Ishikawa (cell line): ENCODE data around the gene PGF.

Experiments
- EP300 ChIP-seq: IDR thresholded peaks from 2 replicates; pipeline ENCODE4 v1.6.1; 2012; ENCODE audit warnings: borderline replicate concordance
- MAX ChIP-seq: IDR thresholded peaks from 2 replicates; pipeline ENCODE4 v1.6.1; 2012
- RAD21 ChIP-seq: IDR thresholded peaks from 2 replicates; pipeline ENCODE4 v1.6.1; 2012; ENCODE audit warnings: low read depth
- REST ChIP-seq: IDR thresholded peaks from 2 replicates; pipeline ENCODE4 v1.6.1; 2012; ENCODE audit warnings: low read depth, mild to moderate bottlenecking

- TF ChIP-seq MAX (no peak), RAD21 (no peak), EP300 (no peak), REST (no peak)
Measured at GRCh38 chr14:74910556-74910955, 44.8 kb downstream of the PGF start.
